ENCODE results near the gene MBD6.
"Not testable (repeated sequence)": the region's sequence is repeated elsewhere in the genome, so short reads cannot be mapped to it uniquely, and the experiment has no call there.

Gene MBD6

DNA sequence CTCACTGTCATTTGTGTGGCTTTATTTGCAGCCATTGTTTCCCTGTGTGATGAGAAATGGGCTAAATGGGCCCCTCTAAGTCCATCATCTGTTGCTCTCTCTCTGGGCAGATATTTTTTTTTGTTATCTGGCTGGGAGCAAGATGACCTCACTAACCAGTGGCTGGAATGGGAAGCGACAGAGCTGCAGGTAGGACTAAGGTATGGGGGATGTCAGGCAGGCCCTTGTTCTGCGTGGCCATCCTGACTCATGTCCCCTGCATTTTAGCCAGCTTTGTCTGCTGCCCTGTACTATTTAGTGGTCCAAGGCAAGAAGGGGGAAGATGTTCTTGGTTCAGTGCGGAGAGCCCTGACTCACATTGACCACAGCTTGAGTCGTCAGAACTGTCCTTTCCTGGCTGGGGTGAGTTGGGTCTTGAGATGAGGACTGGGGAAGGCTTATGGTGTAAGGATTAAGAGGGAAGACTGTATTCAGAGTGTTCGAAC, 33.4 kb upstream of the MBD6 start:
- DNase-seq (ENCODE audit: low read depth), result no peak

- DNase-seq (ENCODE audit: low read depth), result no peak
Measured at GRCh38 chr12:57490126-57490525, 32.5 kb upstream of the MBD6 start.

DNA sequence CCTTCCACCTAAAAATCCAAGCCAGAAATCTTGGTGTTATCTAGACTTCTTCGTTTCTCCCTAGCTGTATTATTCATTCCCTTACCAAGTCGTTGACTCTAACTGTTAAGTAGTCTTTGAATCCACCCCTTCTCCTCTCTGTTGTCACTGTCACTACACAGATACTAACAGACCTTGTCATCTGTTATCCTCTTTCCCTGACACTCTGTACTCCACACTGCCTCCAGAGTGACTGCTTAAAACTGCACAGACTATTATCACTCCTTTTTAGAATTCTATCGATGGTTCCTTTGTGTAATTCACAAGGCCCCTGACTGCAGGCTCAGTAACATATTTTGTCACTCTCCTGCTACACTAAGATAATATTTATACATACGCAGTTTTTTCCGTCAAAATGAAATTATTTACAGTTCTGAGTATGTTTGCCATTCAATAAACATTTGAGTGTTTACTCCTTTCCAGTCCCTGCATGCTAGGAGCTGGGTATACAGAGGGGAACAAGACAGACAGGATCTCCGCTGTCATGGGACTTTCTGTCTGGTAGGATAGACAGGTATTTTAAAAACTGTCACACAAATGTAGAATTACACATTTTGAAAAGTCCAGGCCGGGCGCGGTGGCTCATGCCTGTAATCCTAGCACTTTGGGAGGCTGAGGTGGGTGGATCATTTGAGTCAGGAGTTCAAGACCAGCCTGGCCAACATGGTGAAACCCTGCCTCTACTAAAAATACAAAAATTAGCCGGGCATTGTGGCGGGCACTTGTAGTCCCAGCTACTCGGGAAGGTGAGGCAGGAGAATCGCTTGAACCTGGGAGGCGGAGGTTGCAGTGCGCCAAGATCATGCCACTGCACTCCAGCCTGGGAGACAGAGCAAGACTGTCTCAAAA, 31.0 kb upstream of the MBD6 start:
- DNase-seq (ENCODE audit: low read depth), result no peak

- not testable (repeated sequence) for DNase-seq (ENCODE audit: low read depth)
Measured at GRCh38 chr12:57495051-57495701, 27.4 kb upstream of the MBD6 start.

DNA sequence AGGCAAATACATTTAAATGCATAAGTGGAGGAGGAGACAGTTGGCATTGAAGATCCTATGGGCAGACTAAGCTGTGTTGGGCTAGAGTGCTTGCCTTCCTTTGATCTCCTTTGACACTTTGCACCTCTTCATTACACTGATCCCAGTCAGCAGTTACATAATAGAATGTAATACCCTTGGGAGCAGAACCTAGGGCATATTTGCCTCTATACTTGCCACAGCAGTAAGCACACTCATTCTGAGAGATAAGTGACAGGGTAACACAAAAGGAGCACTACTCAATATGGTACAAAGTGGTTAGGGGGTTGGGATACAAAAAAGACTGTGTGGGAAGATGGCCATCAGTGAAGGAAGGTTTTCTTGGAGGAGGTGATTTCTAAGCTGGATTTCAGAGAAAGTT, 25.8 kb upstream of the MBD6 start:
- DNase-seq (ENCODE audit: low read depth), result no peak

GRCh38 chr12:57497223-57498131, 25.1 kb upstream of the MBD6 start:
- DNase-seq (ENCODE audit: low read depth), result no peak

DNA sequence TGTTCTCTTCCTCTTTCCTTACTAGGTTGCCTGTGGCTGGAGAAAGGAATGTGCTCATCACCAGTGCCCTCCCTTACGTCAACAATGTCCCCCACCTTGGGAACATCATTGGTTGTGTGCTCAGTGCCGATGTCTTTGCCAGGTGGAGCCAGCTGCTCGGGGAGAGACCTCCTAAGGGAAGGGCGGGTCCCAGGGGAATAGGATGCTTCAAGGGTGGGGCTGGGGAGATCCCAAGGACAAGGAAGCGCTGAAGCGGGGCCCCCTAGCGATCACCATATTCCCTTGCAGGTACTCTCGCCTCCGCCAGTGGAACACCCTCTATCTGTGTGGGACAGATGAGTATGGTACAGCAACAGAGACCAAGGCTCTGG, 24.5 kb upstream of the MBD6 start:
- DNase-seq (ENCODE audit: low read depth), result no peak

DNA sequence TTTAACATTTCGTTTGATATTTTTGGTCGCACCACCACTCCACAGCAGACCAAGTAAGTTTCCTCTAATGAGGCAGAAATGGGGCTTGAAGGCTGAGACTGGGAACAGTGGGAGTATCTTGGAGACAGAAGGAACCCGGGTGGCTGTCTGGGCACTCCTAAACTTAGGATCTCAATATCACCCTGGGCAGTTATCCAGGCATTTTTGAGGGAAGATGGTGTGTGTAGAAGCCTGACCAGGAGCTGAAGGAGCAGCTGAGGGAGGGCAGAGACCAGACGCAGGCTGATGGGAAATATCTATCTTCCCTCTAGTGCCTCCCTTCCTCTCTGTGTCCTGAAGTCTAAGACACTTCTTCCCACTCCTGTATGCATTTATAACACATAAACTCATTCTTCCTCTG, 24.1 kb upstream of the MBD6 start:
- DNase-seq (ENCODE audit: low read depth), result no peak

DNA sequence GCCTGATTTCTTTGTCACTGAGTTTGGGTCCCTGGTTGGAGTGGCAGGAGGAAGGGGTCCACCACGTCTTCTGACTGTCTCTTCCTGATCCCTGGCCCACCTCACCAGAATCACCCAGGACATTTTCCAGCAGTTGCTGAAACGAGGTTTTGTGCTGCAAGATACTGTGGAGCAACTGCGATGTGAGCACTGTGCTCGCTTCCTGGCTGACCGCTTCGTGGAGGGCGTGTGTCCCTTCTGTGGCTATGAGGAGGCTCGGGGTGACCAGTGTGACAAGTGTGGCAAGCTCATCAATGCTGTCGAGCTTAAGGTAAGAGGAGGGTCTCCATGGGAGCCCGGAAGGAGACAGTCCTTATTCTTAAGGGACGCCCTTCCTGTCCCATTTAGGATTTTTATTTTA, 22.4 kb upstream of the MBD6 start:
- no peak for DNase-seq (ENCODE audit: low read depth)

DNA sequence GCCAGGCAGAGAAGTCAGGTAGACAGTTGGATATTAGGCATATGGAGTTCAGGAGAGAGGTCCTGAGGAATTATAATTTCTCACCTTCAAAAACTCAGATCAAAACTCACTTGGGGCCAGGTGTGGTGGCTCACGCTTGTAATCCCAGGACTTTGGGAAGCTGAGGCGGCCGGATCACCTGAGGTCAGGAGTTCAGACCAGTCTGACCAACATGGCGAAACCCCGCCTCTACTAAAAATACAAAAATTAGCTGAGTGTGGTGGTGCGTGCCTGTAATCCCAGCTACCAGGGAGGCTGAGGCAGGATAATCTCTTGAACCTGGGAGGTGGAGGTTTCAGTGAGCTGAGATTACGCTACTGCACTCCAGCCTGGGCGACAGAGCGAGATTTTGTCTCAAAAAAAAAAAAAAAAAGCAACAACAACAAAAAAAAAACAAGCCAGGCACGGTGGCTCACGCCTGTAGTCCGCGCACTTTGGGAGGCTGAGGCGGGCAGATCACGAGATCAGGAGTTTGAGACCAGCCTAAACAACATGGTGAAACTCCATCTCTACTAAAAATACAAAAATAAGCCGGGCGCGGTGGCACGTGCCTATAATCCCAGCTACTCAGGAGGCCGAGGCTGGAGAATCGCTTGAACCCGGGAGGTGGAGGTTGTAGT, 20.2 kb upstream of the MBD6 start:
- DNase-seq (ENCODE audit: low read depth), result not testable (repeated sequence)

- not testable (repeated sequence) for DNase-seq (ENCODE audit: low read depth)
Measured at GRCh38 chr12:57506541-57506940, 16.1 kb upstream of the MBD6 start.

DNA sequence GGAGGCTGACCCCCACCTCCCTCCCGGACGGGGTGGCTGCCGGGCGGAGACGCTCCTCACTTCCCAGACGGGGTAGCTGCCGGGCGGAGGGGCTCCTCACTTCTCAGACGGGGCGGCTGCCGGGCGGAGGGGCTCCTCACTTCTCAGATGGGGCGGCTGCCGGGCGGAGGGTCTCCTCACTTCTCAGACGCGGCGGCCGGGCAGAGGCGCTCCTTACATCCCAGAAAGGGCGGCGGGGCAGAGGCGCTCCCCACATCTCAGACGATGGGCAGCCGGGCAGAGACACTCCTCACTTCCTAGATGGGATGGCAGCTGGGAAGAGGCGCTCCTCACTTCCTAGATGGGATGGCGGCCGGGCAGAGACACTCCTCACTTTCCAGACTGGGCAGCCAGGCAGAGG, 14.8 kb upstream of the MBD6 start:
- DNase-seq (ENCODE audit: low read depth), result not testable (repeated sequence)

DNA sequence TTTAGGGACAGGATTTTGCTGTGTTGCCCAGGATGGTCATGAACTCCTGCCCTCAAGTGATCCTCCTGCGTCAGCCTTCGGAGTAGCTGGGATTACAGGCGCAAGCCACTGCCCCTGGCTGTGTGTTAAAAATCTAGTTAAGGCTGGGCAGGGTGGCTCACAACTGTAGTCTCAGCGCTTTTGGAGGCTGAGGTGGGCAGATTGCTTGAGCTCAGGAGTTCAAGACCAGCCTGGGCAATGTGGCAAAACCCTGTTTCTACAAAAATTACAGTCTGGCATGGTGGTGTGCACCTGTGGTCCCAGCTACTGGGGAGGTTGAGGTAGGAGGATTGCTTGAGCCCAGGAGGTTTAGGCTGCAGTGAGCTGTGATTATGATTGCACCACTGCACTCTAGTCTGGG, 11.5 kb upstream of the MBD6 start:
- no peak for DNase-seq (ENCODE audit: low read depth)

GRCh38 chr12:57511588-57512325, 10.9 kb upstream of the MBD6 start:
- no peak for DNase-seq (ENCODE audit: low read depth)

DNA sequence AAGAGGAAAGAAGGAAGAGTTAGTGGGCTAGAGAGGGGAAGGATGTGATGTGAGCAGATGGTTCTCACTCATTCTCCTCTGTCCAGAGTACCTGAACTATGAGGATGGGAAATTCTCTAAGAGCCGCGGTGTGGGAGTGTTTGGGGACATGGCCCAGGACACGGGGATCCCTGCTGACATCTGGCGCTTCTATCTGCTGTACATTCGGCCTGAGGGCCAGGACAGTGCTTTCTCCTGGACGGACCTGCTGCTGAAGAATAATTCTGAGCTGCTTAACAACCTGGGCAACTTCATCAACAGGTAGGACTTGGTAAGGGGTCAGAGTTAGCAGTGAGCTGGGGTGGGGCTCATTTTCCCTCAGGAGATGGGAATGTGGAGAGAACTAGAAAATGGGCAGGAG, 10.0 kb upstream of the MBD6 start:
- no peak for DNase-seq (ENCODE audit: low read depth)

- DNase-seq (ENCODE audit: low read depth), result no peak
Measured at GRCh38 chr12:57513266-57513665, 9.4 kb upstream of the MBD6 start.

GRCh38 chr12:57513677-57514076, 8.9 kb upstream of the MBD6 start:
- DNase-seq (ENCODE audit: low read depth), result not testable (repeated sequence)

GRCh38 chr12:57514246-57514645, 8.4 kb upstream of the MBD6 start:
- DNase-seq (ENCODE audit: low read depth), result not testable (repeated sequence)

GRCh38 chr12:57514720-57515407, 7.8 kb upstream of the MBD6 start:
- no peak for DNase-seq (ENCODE audit: low read depth)

GRCh38 chr12:57515408-57515933, 7.2 kb upstream of the MBD6 start:
- DNase-seq (ENCODE audit: low read depth), result no peak

Measured in HS-5 (cell line).